Measurements from ENCODE around the gene LRRC56. TPM values are rescaled to one million over a fixed set of nuclear protein-coding genes. Genes with fewer than 3 reads are reported as not detected.

LRRC56 gene
- total RNA-seq, 2 donors from 2014 or later: 3.0 to 4.3 TPM

DNA sequence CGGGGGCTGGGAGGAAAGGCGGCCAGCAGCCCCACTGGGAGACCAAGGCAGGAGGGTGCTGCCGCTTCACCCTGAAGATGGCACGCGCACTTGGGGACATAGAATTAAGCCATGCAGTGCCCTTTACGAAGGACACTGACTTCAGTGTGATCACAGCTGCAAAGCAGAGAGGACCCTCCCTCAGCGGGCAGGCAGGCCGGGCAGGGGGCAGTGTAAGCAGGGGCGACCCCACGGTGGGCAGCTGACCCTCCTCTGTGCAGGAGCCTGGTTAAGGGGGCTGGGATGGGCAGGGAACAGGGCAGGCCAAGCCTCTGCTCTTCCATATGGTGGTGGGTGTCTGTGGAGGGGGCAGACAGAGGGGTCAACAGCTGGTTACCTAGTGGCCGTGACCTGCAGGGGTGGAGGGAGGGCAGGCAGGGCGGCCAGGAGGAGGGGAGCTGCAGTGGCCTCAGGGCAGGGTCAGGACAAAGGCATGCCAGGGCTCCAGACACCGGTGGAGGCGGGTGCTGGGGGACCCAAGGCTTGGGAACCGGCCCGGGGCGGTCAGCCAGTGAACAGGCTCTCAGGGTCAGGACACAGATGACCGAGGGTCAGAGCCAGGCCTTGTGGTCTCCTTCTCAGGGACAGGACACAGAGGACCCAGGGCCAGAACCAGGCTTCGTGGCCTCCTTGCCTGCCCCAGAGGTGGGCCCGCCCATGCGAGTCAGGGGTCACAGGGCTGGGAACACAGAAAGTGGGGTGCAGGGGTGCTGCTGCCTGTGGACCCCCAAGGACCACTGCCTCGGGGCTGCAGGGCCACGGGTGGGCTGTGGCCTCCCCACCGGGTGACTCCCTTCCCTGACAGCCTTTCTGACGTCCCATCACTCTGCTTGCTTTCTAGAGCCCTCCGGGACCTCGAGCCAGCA, 16.0 kb downstream of the LRRC56 start:
- Mint-ChIP-seq H3K4me1 (peaks cover 6% of the 10 kb centered on the region), H3K4me3 (no peak overlapping the region), H3K27me3 (ENCODE audit: insufficient read depth) (peaks cover 26% of the 10 kb centered on the region), H3K9me3 (no peaks in the 10 kb centered on the region), H3K36me3 (ENCODE audit: low read depth) (peaks cover 5% of the 10 kb centered on the region), H3K27ac (no peak overlapping the region)
- 88 to 91% methylated on average over 19 to 27 of the region's 27 CpGs for WGBS, 2 experiments (ENCODE audit: insufficient coverage in 1 of 2, insufficient read length in 1 of 2)
- Histone ChIP-seq H3K27ac (ENCODE audit: low read depth, low read length) (no peak overlapping the region), H3K9me3 (ENCODE audit: control insufficient read depth, low read length) (no peaks in the 10 kb centered on the region), H3K9ac (ENCODE audit: extremely low read depth, low read length, poor library complexity, severe bottlenecking) (no peak overlapping the region), H3K4me3 (ENCODE audit: low read length) (no peak overlapping the region), H3K27me3 (ENCODE audit: control insufficient read depth, insufficient read depth, low read length, poor library complexity, severe bottlenecking) (peaks cover 32% of the 10 kb centered on the region), H3K4me1 (ENCODE audit: control insufficient read depth, insufficient read depth, low read length) (peaks cover 5% of the 10 kb centered on the region), H3K36me3 (ENCODE audit: control insufficient read depth, insufficient read depth, low read length) (no peaks in the 10 kb centered on the region)
- TF ChIP-seq, protein P1, sequence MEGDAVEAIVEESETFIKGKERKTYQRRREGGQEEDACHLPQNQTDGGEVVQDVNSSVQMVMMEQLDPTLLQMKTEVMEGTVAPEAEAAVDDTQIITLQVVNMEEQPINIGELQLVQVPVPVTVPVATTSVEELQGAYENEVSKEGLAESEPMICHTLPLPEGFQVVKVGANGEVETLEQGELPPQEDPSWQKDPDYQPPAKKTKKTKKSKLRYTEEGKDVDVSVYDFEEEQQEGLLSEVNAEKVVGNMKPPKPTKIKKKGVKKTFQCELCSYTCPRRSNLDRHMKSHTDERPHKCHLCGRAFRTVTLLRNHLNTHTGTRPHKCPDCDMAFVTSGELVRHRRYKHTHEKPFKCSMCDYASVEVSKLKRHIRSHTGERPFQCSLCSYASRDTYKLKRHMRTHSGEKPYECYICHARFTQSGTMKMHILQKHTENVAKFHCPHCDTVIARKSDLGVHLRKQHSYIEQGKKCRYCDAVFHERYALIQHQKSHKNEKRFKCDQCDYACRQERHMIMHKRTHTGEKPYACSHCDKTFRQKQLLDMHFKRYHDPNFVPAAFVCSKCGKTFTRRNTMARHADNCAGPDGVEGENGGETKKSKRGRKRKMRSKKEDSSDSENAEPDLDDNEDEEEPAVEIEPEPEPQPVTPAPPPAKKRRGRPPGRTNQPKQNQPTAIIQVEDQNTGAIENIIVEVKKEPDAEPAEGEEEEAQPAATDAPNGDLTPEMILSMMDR (conservative IDR thresholded peaks at IDR 0.05): no peak
- no peak for DNase-seq

DNA sequence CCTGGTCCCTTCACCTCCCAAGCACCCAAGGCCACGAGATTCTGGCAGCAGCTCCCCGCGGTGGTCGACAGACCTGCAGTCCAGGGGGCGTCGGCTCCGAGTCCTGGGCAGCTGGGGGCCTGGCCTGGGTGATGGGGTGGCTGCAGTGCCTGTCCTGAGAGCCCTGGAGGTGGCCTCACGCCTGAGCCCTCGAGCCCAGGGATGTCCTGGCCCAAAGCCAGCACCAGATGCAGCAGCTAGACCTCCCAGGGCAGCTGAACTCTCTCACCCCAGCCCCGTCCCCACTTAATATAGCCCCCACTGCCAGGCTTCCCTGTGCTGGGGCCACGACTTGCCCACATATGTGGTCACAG, 16.6 kb downstream of the LRRC56 start:
- no peak for DNase-seq
- H3K9me3 ChIP-seq (ENCODE audit: control insufficient read depth, low read length): no peaks in the 10 kb centered on the region
- TF ChIP-seq, protein P1 (conservative IDR thresholded peaks at IDR 0.05): no peak
- Mint-ChIP-seq H3K36me3 (ENCODE audit: low read depth) (peaks cover 5% of the 10 kb centered on the region), H3K4me1 (peaks cover under 1% of the 10 kb centered on the region), H3K27ac (no peak overlapping the region), H3K4me3 (no peak overlapping the region), H3K27me3 (ENCODE audit: insufficient read depth) (peaks cover 31% of the 10 kb centered on the region), H3K9me3 (no peaks in the 10 kb centered on the region)
- peaks cover 32% of the 10 kb centered on the region for H3K27me3 ChIP-seq (ENCODE audit: control insufficient read depth, insufficient read depth, low read length, poor library complexity, severe bottlenecking)
- peaks cover 2% of the 10 kb centered on the region for H3K4me1 ChIP-seq (ENCODE audit: control insufficient read depth, insufficient read depth, low read length)
- H3K4me3 ChIP-seq (ENCODE audit: low read length): no peak overlapping the region
- no peak overlapping the region for H3K27ac ChIP-seq (ENCODE audit: low read depth, low read length)
- no peaks in the 10 kb centered on the region for H3K36me3 ChIP-seq (ENCODE audit: control insufficient read depth, insufficient read depth, low read length)
- H3K9ac ChIP-seq (ENCODE audit: extremely low read depth, low read length, poor library complexity, severe bottlenecking): no peak overlapping the region
- WGBS, 2 experiments (ENCODE audit: insufficient coverage in 1 of 2, insufficient read length in 1 of 2): 76 to 82% methylated on average over 8 to 11 of the region's 11 CpGs

DNA sequence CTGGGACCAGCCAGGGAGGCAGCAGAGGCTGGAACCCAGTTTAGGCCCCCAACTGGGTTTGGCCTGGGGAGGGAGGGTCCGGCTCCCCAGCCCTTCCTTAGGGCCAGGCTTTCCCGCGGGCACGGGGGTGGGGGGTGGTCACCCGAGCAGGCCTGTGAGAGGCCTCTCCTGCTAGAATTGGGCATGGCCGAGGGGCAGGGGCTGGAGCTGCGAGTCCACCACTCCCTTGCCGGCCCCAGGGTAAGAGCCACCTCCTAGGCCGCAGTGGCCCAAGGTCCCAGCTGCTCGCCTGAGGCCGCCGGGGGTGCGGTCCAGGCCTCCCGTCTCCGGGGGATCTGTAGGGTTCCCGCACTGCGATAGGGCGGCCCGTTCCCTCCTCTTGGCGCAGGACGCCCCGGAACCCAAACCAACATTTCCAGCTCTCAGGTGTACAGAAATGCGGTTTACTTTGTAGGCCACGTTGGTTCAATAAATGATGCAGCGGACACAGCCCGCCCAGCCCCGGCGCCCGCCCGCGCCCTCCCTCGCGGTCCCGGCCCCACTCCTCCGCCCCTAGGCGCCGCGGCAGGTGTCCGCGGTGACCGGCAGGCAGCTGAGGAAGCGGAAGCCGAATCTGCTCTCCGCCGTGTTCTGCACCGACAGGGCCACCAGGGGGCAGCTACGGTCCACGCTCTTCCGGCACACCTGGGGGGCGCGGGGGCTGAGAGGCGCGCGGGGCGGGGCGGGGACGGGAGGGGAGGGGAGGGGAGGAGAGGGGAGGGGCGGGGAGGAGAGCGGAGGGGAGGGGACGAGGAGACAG, 17.3 kb downstream of the LRRC56 start:
- Mint-ChIP-seq H3K4me1 (no peaks in the 10 kb centered on the region), H3K9me3 (no peaks in the 10 kb centered on the region), H3K27me3 (ENCODE audit: insufficient read depth) (peaks cover 31% of the 10 kb centered on the region), H3K27ac (no peak overlapping the region), H3K4me3 (peak overlapping the region; percentile 54), H3K36me3 (ENCODE audit: low read depth) (peaks cover 5% of the 10 kb centered on the region)
- Histone ChIP-seq H3K9me3 (ENCODE audit: control insufficient read depth, low read length) (no peaks in the 10 kb centered on the region), H3K27ac (ENCODE audit: low read depth, low read length) (no peak overlapping the region), H3K36me3 (ENCODE audit: control insufficient read depth, insufficient read depth, low read length) (no peaks in the 10 kb centered on the region), H3K4me1 (ENCODE audit: control insufficient read depth, insufficient read depth, low read length) (no peaks in the 10 kb centered on the region), H3K4me3 (ENCODE audit: low read length) (no peak overlapping the region), H3K9ac (ENCODE audit: extremely low read depth, low read length, poor library complexity, severe bottlenecking) (no peak overlapping the region), H3K27me3 (ENCODE audit: control insufficient read depth, insufficient read depth, low read length, poor library complexity, severe bottlenecking) (peaks cover 32% of the 10 kb centered on the region)
- peak; percentile 93 for DNase-seq
- 25 to 31% methylated on average over 30 to 43 of the region's 60 CpGs for WGBS, 2 experiments (ENCODE audit: insufficient coverage in 1 of 2, insufficient read length in 1 of 2)
- TF ChIP-seq, protein P1 (conservative IDR thresholded peaks at IDR 0.05): peak; percentile 77
